Right atrium auricular region (tissue), 2 donors: Measurements from ENCODE around the gene TRAPPC10. TPM values are rescaled to one million over a fixed set of nuclear protein-coding genes. Genes with fewer than 3 reads are reported as not detected.

ENCODE experiments used
- DNase-seq: peaks from one replicate; pipeline ENCODE4 v3.0.0-alpha.2; 2019; ENCODE audit warnings: low spot score
- H3K27ac ChIP-seq, 2 donors: fragments of 200-600 bp; sonication (generic); 1 replicate in 1 of 2; 2 replicates in 1 of 2; pipeline ENCODE4 v1.5.1; 2016 to 2019
- H3K27me3 ChIP-seq, 2 donors: fragments of 200-600 bp; sonication (generic); one replicate each; pipeline versions ENCODE4 v1.5.1 to v1.6.0; 2017 to 2019
- H3K36me3 ChIP-seq: fragments of 200-600 bp; sonication (generic); one replicate; pipeline ENCODE4 v1.5.1; 2016
- H3K4me1 ChIP-seq, 2 donors: fragments of 200-600 bp; sonication (generic); one replicate each; pipeline versions ENCODE4 v1.5.1 to v1.6.0; 2017 to 2019
- H3K4me3 ChIP-seq, 2 donors: fragments of 200-600 bp; sonication (generic); 1 replicate in 1 of 2; 2 replicates in 1 of 2; pipeline ENCODE4 v1.5.1; 2017 to 2019; ENCODE audit warnings: mild to moderate bottlenecking in 1 of 2, moderate library complexity in 1 of 2
- H3K9me3 ChIP-seq, 2 donors: fragments of 200-600 bp; sonication (generic); one replicate each; pipeline ENCODE4 v1.5.1; 2019
- CTCF ChIP-seq, 2 donors: fragments of 200-600 bp; sonication (generic); IDR thresholded peaks; one replicate each; pipeline ENCODE4 v1.5.1; 2019; ENCODE audit warnings: antibody characterized with exemption in 2 of 2
- total RNA-seq, 2 donors: library from RNA; depleted of rRNA; stranded (reverse); fragments of >200 nt; gene quantifications; one replicate each; pipeline ENCODE4 v1.1.0, GENCODE V29; 2016

The TRAPPC10 gene
- total RNA-seq, 2 donors from 2014 or later = 18.2 to 19.7 TPM

- Histone ChIP-seq H3K9me3 (no peaks in the 10 kb centered on the region), H3K27ac (peak overlapping the region; percentile 72 to 81), H3K27me3 (no peaks in the 10 kb centered on the region), H3K36me3 (no peaks in the 10 kb centered on the region), H3K4me1 (peaks cover 0 to 6% of the 10 kb centered on the region in 2 donors), H3K4me3 (no peak overlapping the region)
- TF ChIP-seq CTCF (IDR thresholded peaks at IDR 0.05) = no peak
- no peak for DNase-seq
These were observed 6.5 kb upstream of the TRAPPC10 start for GRCh38 chr21:44005593-44005992.

GRCh38 chr21:44006017-44006619 is 6.0 kb upstream of the TRAPPC10 start:
- DNase-seq = peak; percentile 85
- H3K27ac ChIP-seq = peak overlapping the region; percentile 72 to 81

DNA sequence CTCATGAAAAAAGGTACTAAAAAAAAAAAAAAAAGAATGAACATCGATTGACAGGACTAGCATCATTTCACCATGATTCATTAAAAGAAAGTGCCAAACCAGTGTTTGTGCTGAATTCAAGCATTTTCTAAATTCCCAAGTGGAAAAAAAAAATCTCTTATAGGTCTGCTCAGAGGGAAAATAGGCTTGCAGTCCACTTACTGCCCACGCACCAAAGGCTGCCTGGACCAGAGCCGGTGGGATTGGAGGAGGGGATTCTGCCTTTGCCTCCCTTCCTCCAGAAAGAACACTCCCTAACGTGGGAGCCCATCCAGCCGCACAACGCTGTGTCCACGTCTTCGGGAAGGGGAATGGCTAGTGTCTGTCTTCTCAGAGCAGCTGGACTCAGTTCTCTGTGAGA is 5.5 kb upstream of the TRAPPC10 start:
- H3K4me3 ChIP-seq = no peak overlapping the region
- TF ChIP-seq CTCF (IDR thresholded peaks at IDR 0.05) = no peak
- no peak for DNase-seq
- peaks cover 0 to 12% of the 10 kb centered on the region in 2 donors for H3K4me1 ChIP-seq
- H3K9me3 ChIP-seq = no peaks in the 10 kb centered on the region
- H3K27ac ChIP-seq = peak overlapping the region; percentile 48 to 81
- H3K27me3 ChIP-seq = no peaks in the 10 kb centered on the region
- H3K36me3 ChIP-seq = no peaks in the 10 kb centered on the region

More at GRCh38 chr21:44006017-44006619, 6.0 kb upstream of the TRAPPC10 start:
- no peak overlapping the region for H3K4me3 ChIP-seq
- H3K4me1 ChIP-seq = peaks cover 0 to 8% of the 10 kb centered on the region in 2 donors
- no peak for TF ChIP-seq CTCF (IDR thresholded peaks at IDR 0.05)
- no peaks in the 10 kb centered on the region for H3K36me3 ChIP-seq
- no peaks in the 10 kb centered on the region for H3K9me3 ChIP-seq
- H3K27me3 ChIP-seq = no peaks in the 10 kb centered on the region

DNA sequence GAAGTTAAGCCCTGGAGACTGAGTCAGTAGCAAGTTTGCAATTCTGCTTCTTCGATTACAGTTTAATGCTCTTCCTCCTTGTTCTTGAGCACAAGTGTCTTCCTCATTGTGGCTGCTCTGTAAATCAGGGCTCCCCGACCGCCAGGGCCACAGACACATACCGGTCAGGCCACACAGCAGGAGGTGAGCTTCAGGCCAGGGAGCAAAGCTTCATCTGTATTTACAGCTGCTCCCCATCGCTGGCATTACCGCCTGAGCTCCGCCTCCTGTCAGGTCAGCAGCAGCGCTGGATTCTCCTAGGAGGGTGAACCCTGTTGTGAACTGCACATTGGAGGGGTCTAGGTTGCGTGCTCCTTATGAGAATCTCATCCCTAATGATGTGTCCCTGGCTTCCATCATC is 1.7 kb upstream of the TRAPPC10 start:
- Histone ChIP-seq H3K27ac (no peak overlapping the region), H3K27me3 (no peaks in the 10 kb centered on the region), H3K4me1 (peaks cover 0 to 34% of the 10 kb centered on the region in 2 donors), H3K9me3 (no peaks in the 10 kb centered on the region), H3K36me3 (no peaks in the 10 kb centered on the region), H3K4me3 (no peak overlapping the region)
- no peak for TF ChIP-seq CTCF (IDR thresholded peaks at IDR 0.05)
- DNase-seq = no peak

GRCh38 chr21:44011123-44011522 is 986 bp upstream of the TRAPPC10 start:
- Histone ChIP-seq H3K4me1 (peaks cover 0 to 34% of the 10 kb centered on the region in 2 donors), H3K27me3 (no peaks in the 10 kb centered on the region), H3K27ac (peak overlapping the region; percentile 93 to 99), H3K36me3 (no peaks in the 10 kb centered on the region), H3K4me3 (peak overlapping the region; percentile 97 to 98), H3K9me3 (no peaks in the 10 kb centered on the region)
- no peak for TF ChIP-seq CTCF (IDR thresholded peaks at IDR 0.05)
- DNase-seq = no peak
